ENCODE results near the gene APPL2. TPM values are rescaled to one million over a fixed set of nuclear protein-coding genes. Genes with fewer than 3 reads are reported as not detected.
A peak's percentile ranks its signal among the peaks of the same experiment; 100 is the strongest.
"Not testable (repeated sequence)": the region's sequence is repeated elsewhere in the genome, so short reads cannot be mapped to it uniquely, and the experiment has no call there.

The APPL2 gene
- total RNA-seq, 4 donors from 2014 or later: 12.8 to 24.3 (median 19.8) TPM

DNA sequence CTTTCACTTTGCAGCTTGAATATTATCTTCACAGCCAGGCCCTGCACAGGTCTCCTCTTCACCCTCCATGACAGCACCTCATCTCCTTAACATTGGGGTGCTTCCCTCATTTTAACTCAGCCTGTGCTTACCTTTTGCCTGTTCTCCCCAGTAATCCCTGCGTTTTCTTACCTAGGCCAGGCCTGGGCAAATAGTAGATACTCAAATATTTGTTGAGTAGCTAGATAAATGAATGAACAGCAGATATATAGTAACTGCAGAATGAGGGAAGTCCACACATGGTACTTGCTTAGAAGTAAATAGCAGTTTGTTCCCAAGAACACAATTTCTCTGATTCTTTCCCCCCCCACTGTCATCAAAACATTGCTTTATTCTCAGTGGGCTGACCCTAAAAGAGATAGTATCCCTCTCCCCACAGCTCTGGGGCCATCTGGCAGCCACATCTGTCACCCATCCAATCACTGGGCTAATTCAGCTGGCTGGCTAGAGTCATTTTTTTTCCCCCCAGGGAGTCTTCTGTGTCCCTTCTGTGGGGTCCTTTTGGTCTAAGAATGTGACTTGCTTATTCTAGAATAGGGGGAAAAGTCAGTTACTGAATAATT, 43.2 kb downstream of the APPL2 start:
- Histone ChIP-seq H3K9me3 (no peaks in the 10 kb centered on the region), H3K27me3 (no peaks in the 10 kb centered on the region), H3K4me3 (no peak overlapping the region), H3K36me3 (peaks cover 0 to 89% of the 10 kb centered on the region in 2 donors), H3K27ac (no peak overlapping the region), H3K4me1 (no peaks in the 10 kb centered on the region)
- DNase-seq (no peak), ATAC-seq (no peak)
- in situ Hi-C loops (cut with MboI; ENCODE audit: low sequenced_read_pairs in 4 of 4) (no loop called here), intact Hi-C loops (cut with DNase I; ENCODE audit: low total_unique reads) (no loop called here)
- TF ChIP-seq, protein P1, sequence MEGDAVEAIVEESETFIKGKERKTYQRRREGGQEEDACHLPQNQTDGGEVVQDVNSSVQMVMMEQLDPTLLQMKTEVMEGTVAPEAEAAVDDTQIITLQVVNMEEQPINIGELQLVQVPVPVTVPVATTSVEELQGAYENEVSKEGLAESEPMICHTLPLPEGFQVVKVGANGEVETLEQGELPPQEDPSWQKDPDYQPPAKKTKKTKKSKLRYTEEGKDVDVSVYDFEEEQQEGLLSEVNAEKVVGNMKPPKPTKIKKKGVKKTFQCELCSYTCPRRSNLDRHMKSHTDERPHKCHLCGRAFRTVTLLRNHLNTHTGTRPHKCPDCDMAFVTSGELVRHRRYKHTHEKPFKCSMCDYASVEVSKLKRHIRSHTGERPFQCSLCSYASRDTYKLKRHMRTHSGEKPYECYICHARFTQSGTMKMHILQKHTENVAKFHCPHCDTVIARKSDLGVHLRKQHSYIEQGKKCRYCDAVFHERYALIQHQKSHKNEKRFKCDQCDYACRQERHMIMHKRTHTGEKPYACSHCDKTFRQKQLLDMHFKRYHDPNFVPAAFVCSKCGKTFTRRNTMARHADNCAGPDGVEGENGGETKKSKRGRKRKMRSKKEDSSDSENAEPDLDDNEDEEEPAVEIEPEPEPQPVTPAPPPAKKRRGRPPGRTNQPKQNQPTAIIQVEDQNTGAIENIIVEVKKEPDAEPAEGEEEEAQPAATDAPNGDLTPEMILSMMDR (IDR thresholded peaks at IDR 0.05 in 4 of 5, conservative IDR thresholded peaks at IDR 0.05 in 1 of 5): no peak
- TF ChIP-seq POLR2A (IDR thresholded peaks at IDR 0.05): no peak

DNA sequence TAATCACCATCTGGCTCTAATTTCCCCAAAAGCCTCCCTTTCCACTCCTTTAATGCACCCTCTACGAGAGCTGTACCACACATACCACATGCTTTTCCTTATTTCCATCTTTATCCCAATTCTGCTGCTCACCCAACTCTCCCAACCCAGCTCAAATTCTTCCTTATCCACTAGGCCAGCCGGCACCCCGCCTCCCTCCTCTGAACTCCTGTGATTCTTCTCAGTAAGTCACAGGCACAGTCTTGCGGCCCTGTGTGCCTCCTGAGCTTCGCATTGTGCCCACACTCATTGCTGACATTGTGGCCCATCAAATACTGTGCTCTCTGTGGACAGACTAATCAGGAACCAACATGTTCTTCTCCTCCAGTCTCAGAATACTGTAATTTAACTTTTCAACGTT, 45.4 kb downstream of the APPL2 start:
- peaks cover 0 to 95% of the 10 kb centered on the region in 2 donors for H3K36me3 ChIP-seq

DNA sequence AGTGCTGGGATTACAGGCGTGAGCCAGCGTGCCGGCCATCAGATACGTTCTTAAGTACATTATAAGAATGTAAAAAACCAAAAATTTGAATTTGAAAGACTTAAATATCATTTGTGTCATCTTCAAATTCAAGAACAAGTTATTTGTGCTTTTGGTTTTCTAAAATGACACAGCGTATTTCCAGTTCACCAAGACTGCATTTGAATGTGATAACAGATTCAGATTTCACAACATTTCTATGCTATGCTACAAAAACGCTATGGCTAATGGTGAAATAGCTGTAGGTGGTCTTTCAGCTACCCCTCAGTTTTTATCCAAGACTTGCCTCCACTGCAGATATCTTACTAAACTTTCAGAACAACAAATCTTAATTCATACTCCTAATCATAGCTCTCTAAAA, 46.7 kb downstream of the APPL2 start:
- DNase-seq: no peak
- Histone ChIP-seq H3K4me3 (no peak overlapping the region), H3K4me1 (no peaks in the 10 kb centered on the region), H3K36me3 (peaks cover 0 to 95% of the 10 kb centered on the region in 2 donors), H3K27me3 (no peaks in the 10 kb centered on the region), H3K27ac (peak overlapping the region in 1 of 4 donors; percentile 3), H3K9me3 (no peaks in the 10 kb centered on the region)
- TF ChIP-seq, protein P1 (IDR thresholded peaks at IDR 0.05 in 4 of 5, conservative IDR thresholded peaks at IDR 0.05 in 1 of 5): no peak
- no peak for TF ChIP-seq POLR2A (IDR thresholded peaks at IDR 0.05)
- in situ Hi-C loops (cut with MboI; ENCODE audit: low sequenced_read_pairs in 4 of 4): no loop called here
- intact Hi-C loops (cut with DNase I; ENCODE audit: low total_unique reads): no loop called here
- ATAC-seq: no peak

More for the DNA sequence above, 45.4 kb downstream of the APPL2 start:
- no peaks in the 10 kb centered on the region for H3K9me3 ChIP-seq
- DNase-seq (no peak), ATAC-seq (no peak)
- H3K27ac ChIP-seq: no peak overlapping the region
- H3K4me3 ChIP-seq: no peak overlapping the region
- intact Hi-C loops (cut with DNase I; ENCODE audit: low total_unique reads): no loop called here
- in situ Hi-C loops (cut with MboI; ENCODE audit: low sequenced_read_pairs in 4 of 4): no loop called here
- no peaks in the 10 kb centered on the region for H3K4me1 ChIP-seq
- TF ChIP-seq POLR2A (IDR thresholded peaks at IDR 0.05): no peak
- TF ChIP-seq, protein P1 (IDR thresholded peaks at IDR 0.05 in 4 of 5, conservative IDR thresholded peaks at IDR 0.05 in 1 of 5): no peak
- H3K27me3 ChIP-seq: no peaks in the 10 kb centered on the region

DNA sequence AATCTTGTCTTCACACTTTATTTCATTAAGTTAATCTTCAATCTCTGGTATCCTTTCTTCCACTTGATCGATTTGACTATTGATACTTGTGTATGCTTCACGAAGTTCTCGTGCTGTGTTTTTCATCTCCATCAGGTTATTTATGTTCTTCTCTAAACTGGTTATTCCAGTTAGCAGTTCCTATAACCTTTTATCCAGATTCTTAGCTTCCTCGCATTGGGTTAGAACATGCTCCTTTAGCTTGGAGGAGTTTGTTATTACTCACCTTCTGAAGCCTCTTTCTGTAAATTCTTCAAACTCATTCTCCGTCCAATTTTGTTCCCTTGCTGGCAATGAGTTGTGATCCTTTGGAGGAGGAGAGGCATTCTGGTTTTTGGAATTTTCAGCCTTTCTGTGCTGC, 52.0 kb downstream of the APPL2 start:
- H3K27ac ChIP-seq; H3K4me1 ChIP-seq; DNase-seq; ATAC-seq; in situ Hi-C loops (cut with MboI; ENCODE audit: low sequenced_read_pairs in 4 of 4); intact Hi-C loops (cut with DNase I; ENCODE audit: low total_unique reads); H3K4me3 ChIP-seq; H3K9me3 ChIP-seq; H3K27me3 ChIP-seq: not testable (repeated sequence)
- peaks cover 0 to 57% of the 10 kb centered on the region in 2 donors for H3K36me3 ChIP-seq

DNA sequence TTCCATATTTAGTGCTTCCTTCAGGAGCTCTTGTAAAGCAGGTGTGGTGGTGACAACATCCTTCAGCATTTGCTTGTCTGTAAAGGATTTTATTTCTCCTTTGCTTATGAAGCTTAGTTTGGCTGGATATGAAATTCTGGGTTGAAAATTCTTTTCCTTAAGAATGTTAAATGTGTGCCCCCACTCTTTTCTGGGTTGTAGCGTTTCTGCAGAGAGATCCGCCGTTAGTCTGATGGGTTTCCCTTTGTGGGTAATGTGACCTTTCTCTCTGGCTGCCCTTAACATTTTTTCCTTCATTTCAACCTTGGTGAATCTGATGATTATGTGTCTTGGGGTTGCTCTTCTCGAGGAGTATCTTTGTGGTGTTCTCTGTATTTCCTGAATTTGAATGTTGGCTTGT, 52.6 kb downstream of the APPL2 start:
- H3K4me1 ChIP-seq; H3K27ac ChIP-seq; H3K9me3 ChIP-seq; H3K4me3 ChIP-seq; DNase-seq; in situ Hi-C loops (cut with MboI; ENCODE audit: low sequenced_read_pairs in 4 of 4); intact Hi-C loops (cut with DNase I; ENCODE audit: low total_unique reads); H3K27me3 ChIP-seq; ATAC-seq: not testable (repeated sequence)
- H3K36me3 ChIP-seq: peaks cover 0 to 54% of the 10 kb centered on the region in 2 donors

DNA sequence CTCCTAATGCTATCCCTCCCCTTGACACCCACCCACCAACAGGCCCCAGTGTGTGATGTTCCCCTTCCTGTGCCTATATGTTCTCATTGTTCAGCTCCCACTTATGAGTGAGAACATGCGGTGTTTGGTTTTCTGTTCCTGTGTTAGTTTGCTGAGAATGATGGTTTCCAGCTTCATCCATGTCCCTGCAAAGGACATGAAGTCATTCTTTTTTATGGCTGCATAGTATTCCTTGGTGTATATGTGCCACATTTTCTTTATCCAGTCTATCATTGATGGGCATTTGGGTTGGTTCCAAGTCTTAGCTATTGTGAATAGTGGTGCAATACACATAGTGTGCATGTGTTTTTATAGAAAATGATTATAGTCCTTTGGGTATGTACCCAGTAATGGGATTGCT, 56.9 kb downstream of the APPL2 start:
- in situ Hi-C loops (cut with MboI; ENCODE audit: low sequenced_read_pairs in 4 of 4); intact Hi-C loops (cut with DNase I; ENCODE audit: low total_unique reads); H3K27ac ChIP-seq; ATAC-seq; H3K4me3 ChIP-seq; H3K4me1 ChIP-seq; DNase-seq; H3K27me3 ChIP-seq; H3K9me3 ChIP-seq: not testable (repeated sequence)
- peaks cover 0 to 40% of the 10 kb centered on the region in 2 donors for H3K36me3 ChIP-seq
